Activated CD8-positive, alpha-beta memory T cell treated with anti-CD3 and anti-CD28 coated beads, Interleukin-2, amount 50 U/mL, for 1 hour (primary cell): ENCODE results near the gene ACOT11.
"Not testable (repeated sequence)": the region's sequence is repeated elsewhere in the genome, so short reads cannot be mapped to it uniquely, and the experiment has no call there.

ENCODE experiments used
- DNase-seq: peaks from one replicate; pipeline ENCODE4 v3.0.0-alpha.2; 2020; ENCODE audit errors: extremely low read depth

ACOT11 gene

DNA sequence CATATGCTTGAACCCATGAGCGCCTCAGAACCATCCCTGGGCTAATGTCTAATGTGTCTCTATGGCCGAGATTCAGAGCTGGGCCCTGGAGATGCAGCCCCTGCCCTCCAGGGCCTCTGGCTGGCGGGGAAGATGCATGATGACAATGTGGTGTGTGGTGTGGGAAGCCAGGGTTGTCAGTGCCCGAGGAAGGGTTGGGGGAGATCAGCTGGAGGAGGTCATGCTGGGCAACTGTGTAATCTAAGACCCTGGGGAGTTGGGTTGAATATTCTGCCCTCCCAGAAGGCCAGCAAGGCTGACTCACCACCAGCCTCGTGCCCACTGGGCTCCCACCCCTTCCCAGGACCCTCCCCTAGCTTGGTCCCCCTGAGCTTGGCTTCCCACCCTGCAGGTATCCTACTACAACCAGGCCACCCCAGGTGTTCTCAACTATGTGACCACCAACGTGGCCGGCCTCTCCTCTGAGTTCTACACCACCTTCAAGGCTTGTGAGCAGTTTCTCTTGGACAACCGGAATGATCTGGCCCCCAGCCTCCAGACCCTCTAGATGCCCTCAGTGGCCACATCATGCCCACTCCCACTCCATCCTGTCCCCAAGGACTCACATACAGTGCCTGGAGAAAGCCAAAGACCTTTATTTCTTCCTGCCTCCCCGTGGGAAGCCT lies 60.7 kb downstream of the ACOT11 start:
- DNase-seq = no peak

- DNase-seq = no peak
Measured at GRCh38 chr1:54609301-54609921, 61.4 kb downstream of the ACOT11 start.

DNA sequence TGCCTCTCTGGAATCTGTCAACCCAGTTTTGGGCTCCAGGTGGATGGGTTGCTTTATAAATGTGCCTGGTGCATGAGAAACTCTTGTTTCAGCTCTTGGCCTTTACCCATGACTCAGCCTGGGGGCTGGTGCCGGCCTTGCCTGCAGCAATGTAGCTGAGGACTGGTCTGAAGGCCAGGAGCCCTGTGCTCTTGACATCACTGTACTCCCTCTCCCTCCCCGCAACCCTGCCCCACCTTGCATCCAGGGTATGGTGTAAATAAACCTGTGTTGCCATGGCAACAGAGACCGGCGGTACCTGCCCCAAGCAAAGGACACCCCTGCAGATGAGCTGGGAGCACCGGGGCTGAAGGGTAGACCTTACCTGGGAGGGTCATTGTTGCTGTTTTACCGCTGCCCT lies 62.0 kb downstream of the ACOT11 start:
- no peak for DNase-seq

GRCh38 chr1:54610601-54611580 lies 62.9 kb downstream of the ACOT11 start:
- DNase-seq = no peak

DNA sequence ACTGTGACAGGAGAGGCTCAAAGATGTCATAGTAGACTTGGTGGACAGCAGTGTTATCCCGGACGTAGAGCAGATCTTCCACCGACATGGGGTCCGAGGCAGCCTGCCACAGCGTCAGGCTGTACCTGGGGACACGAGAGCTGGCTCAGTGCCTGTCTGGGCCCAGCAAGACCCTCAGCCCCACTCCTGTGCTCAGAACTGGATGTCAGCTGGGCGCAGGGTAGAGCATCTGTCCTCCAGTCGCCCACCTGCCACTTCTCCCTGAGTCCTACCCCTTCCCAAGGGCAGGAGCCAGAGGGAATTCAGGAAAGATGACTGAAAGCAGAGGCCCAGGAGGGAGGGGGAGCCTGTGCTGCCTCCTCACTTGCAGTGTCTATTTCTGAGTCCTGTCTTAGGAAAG lies 63.6 kb downstream of the ACOT11 start:
- DNase-seq = no peak

- no peak for DNase-seq
Measured at GRCh38 chr1:54614024-54614423, 66.0 kb downstream of the ACOT11 start.

GRCh38 chr1:54614563-54614962 lies 66.5 kb downstream of the ACOT11 start:
- DNase-seq = no peak

GRCh38 chr1:54615531-54616279 lies 67.7 kb downstream of the ACOT11 start:
- DNase-seq = no peak

DNA sequence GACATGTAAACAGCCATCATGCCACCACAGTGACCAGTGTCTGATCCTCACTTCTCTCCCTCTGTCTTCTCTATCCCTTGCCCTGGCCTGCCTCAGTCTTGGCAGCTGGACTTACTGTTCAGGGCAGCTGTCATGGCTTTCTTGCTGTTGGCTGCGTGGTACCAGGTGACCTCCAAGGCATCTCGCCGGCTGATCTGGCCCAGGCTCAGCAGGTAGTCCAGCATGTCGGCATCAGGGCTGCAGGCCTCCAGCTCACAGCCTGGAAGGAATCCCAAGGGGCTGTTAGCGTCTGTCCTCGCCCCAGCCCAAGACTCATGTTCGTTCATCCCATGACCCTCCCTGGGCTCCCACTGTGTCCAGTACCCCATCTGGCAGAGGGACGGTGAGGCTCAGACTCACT lies 71.7 kb downstream of the ACOT11 start:
- DNase-seq = no peak

- no peak for DNase-seq
Measured at GRCh38 chr1:54623216-54624007, 75.4 kb downstream of the ACOT11 start, which contains the start of gene FAM151A. TSS of gene FAM151A (minus strand) at chr1:54623525. CDS start at chr1:54623395, 130 bp downstream.

- no peak for DNase-seq
Measured at GRCh38 chr1:54624466-54625464, 76.7 kb downstream of the ACOT11 start.

- no peak for DNase-seq
Measured at GRCh38 chr1:54627196-54627595, 79.2 kb downstream of the ACOT11 start.

- not testable (repeated sequence) for DNase-seq
Measured at GRCh38 chr1:54635804-54636203, 87.8 kb downstream of the ACOT11 start.

DNA sequence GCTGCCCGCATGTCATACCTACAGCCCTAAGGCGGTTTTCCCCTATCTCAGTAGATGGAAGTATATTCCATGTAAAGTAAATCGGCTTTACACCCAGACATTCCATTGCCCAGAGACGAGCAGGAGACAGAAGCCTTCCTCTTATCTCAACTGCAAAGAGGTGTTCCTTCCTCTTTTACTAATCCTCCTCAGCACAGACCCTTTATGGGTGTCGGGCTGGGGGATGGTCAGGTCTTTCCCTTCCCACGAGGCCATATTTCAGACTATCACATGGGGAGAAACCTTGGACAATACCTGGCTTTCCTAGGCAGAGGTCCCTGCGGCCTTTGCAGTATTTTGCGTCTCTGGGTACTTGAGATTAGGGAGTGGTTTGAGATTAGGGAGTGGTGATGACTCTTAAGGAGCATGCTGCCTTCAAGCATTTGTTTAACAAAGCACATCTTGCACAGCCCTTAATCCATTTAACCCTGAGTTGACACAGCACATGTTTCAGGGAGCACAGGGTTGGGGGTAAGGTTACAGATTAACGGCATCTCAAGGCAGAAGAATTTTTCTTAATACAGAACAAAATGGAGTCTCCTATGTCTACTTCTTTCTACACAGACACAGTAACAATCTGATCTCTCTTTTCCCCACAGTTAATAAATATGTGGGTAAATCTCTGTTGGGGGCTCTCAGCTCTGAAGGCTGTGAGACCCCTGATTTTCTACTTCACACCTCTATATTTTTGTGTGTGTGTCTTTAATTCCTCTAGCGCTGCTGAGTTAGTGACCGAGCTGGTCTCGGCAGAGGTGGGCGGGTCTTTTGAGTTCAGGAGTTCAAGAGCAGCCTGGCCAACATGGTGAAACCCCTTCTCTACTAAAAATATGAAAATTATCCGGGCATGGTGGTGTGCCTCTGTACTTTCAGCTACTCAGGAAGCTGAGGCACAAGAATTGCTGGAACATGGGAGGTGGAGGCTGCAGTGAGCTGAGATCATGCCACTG lies 88.7 kb downstream of the ACOT11 start:
- DNase-seq = not testable (repeated sequence)

GRCh38 chr1:54640361-54640760 lies 92.3 kb downstream of the ACOT11 start:
- no peak for DNase-seq

DNA sequence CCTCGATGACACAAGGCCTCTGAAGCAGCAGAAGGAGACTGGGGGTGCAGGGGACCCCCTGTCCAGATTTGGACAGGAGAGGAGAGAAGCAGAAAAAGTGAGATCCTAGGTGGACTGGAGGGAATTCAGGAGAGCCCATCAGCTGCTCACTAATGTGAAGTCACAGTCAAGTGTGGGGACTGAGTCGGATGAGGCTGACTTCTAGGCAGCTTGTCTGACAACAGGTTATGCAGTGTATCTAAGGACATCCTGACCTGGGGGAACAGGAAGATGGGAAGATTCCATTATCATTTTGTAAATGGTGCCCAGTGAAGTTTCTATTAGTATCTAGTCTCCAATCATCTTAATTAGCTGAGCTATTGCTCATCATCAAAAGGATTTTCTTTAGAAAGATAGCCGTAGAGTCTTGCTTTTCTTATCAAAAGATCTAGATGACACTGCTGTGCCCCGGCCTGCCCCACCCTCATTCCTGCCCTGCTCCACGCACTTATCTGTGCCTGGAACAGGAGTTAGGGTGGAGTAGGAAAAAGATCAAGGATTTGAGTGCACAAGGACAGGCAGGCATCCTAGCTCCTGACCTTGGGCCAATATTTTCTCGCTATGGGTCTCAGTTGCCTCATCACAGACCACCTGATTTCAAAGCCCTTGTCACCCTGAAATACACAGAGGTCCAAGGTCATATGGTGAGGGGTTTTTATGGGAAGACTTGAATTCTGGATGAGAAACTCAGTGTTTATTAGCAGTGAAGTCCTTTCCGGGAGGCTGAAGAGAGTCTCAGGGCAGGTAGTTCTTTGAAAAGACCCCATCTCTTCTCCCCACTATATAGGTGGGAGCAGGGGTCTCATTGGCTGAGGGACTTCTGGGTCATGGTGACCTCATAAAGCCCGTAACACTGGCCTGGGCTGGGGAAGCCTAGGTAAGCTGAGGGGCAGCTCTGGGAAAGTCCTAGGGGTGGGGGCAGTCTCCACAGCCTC lies 93.1 kb downstream of the ACOT11 start, which contains the start of gene MROH7:
MROH7 (plus strand) TSS at position 924 of the 974 bp plus-strand sequence. CDS start 11,141 bp downstream, outside the sequence.
- DNase-seq = no peak

- no peak for DNase-seq
Measured at GRCh38 chr1:54643736-54644135, 95.7 kb downstream of the ACOT11 start.
